Lower leg skin (tissue), 4 donors: Measurements from ENCODE around the gene PCGF3. TPM values are rescaled to one million over a fixed set of nuclear protein-coding genes. Genes with fewer than 3 reads are reported as not detected.
"Not testable (repeated sequence)": the region's sequence is repeated elsewhere in the genome, so short reads cannot be mapped to it uniquely, and the experiment has no call there.

Source experiments
- DNase-seq, 2 donors: peaks; one replicate each; pipeline ENCODE4 v3.0.0-alpha.2; 2019; ENCODE audit warnings: low spot score in 2 of 2
- H3K4me3 ChIP-seq: fragments of 200-600 bp; sonication (generic); 2 replicates; pipeline ENCODE4 v1.5.1; 2017; ENCODE audit warnings: mild to moderate bottlenecking, low read depth; ENCODE audit not compliant: poor library complexity, severe bottlenecking
- POLR2A ChIP-seq, 2 donors: fragments of 450-650 bp; IDR thresholded peaks; one replicate each; pipeline ENCODE4 v1.6.1; 2016 to 2017; ENCODE audit warnings: antibody characterized with exemption in 2 of 2, mild to moderate bottlenecking in 1 of 2, moderate library complexity in 1 of 2
- WGBS, 2 donors: methylation state at CpG; one replicate each; pipeline ENCODE4 v1.1.5; 2018; 5-methylcytosine and 5-hydroxymethylcytosine counted together
- intact Hi-C: fragments of 100-400 bp; cut with DNase I; formaldehyde crosslinking; loops from one replicate; pipeline ENCODE4 v1.15.0; 2023; ENCODE audit warnings: low total_unique reads
- total RNA-seq, 4 donors: library from RNA; depleted of rRNA; stranded (reverse); fragments of >200 nt; gene quantifications; one replicate each; pipeline ENCODE4 v1.1.0, GENCODE V29; 2016
- TF ChIP-seq, protein P1 (sequence below), 3 donors: fragments of 450-650 bp; IDR thresholded peaks; one replicate each; pipeline ENCODE4 v1.5.1; 2016; ENCODE audit warnings: antibody characterized with exemption in 3 of 3, mild to moderate bottlenecking in 3 of 3, moderate library complexity in 2 of 3

Gene PCGF3
- total RNA-seq, 4 donors from 2014 or later = 55.2 to 102 (median 72.3) TPM

DNA sequence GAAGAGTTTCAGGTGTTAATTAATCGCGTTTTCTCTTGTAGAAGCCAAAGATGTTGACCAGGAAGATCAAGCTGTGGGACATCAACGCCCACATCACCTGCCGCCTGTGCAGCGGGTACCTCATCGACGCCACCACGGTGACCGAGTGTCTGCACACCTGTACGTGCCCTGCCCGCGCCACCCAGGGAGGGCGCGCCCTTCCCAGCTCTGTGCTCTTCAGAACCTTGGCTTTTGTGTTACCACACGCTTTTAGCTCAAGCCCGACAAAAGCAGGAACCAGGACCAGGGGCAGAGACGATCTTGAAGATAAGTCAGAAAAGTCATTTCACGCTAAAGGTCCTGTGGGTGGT lies 28.0 kb downstream of the PCGF3 start:
- WGBS, 2 donors = 87 to 94% methylated on average over 18 of the region's 18 CpGs
- intact Hi-C loops = no loop called here
- no peak overlapping the region for H3K4me3 ChIP-seq
- no peak for TF ChIP-seq POLR2A (IDR thresholded peaks at IDR 0.05)
- TF ChIP-seq, protein P1, sequence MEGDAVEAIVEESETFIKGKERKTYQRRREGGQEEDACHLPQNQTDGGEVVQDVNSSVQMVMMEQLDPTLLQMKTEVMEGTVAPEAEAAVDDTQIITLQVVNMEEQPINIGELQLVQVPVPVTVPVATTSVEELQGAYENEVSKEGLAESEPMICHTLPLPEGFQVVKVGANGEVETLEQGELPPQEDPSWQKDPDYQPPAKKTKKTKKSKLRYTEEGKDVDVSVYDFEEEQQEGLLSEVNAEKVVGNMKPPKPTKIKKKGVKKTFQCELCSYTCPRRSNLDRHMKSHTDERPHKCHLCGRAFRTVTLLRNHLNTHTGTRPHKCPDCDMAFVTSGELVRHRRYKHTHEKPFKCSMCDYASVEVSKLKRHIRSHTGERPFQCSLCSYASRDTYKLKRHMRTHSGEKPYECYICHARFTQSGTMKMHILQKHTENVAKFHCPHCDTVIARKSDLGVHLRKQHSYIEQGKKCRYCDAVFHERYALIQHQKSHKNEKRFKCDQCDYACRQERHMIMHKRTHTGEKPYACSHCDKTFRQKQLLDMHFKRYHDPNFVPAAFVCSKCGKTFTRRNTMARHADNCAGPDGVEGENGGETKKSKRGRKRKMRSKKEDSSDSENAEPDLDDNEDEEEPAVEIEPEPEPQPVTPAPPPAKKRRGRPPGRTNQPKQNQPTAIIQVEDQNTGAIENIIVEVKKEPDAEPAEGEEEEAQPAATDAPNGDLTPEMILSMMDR (IDR thresholded peaks at IDR 0.05) = no peak
- no peak for DNase-seq

DNA sequence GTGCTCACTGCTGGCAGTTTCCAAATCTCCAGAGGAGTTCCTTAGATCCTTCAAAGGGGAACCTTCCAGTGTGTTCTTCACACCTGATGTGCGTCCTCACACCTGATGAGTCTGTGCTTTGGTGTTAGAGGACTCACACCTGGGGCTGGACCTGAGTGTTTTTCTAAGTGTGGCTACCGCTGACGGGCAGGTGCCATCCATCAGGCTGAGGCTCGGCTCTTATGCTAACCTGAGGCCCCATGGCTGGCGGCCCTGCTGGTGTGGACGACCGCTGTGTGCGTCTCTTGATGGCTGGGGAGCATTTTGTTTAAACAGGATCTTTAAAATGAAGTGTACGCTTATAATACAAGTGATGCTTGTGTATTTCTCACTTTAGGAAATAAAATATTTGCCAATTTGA lies 28.4 kb downstream of the PCGF3 start:
- DNase-seq = no peak
- WGBS, 2 donors = 95 to 97% methylated on average over 8 to 9 of the region's 9 CpGs
- no peak for TF ChIP-seq POLR2A (IDR thresholded peaks at IDR 0.05)
- TF ChIP-seq, protein P1 (IDR thresholded peaks at IDR 0.05) = no peak
- no peak overlapping the region for H3K4me3 ChIP-seq
- intact Hi-C loops = no loop called here

DNA sequence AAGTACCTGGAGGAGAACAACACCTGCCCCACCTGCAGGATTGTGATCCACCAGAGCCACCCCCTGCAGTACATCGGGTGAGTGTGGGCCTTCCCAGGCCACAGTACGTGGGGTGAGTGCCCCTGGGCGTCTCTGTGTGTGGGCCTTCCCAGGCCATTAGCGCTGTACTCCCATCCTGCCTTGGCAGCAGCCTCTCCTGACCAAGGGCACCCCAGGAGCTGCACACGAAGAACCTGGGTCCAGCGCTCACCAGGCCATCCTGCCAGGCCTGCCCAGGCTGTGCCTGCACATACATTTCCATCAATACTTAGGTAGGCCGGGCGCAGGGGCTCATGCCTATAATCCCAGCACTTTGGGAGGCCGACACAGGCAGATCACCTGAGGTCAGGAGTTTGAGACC lies 29.3 kb downstream of the PCGF3 start:
- TF ChIP-seq, protein P1 (IDR thresholded peaks at IDR 0.05) = no peak
- TF ChIP-seq POLR2A (IDR thresholded peaks at IDR 0.05) = no peak
- intact Hi-C loops = no loop called here
- DNase-seq = no peak
- WGBS, 2 donors = 90 to 100% methylated on average over 6 to 8 of the region's 9 CpGs
- no peak overlapping the region for H3K4me3 ChIP-seq

DNA sequence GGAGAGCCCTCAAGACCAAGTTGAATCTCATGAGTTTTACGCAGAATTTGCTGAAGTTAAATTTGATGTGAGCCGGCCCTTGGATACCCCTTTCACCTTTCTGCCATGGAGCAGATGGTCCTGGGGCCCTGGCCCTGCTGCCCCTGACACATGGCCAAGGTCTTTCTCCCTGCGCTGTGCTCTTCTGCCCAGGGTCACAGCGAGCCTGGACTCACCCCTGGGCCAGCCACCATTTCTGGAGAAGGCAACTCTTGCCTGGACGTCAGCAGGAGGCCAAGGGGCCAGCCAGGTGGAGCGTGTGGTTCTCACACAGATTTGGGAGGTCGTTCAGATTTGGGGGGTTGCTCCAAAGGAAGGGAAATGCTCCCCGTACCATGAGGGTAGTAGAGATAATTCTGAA lies 30.0 kb downstream of the PCGF3 start:
- DNase-seq = no peak
- WGBS, 2 donors = 94 to 97% methylated on average over 8 of the region's 8 CpGs
- intact Hi-C loops = no loop called here
- H3K4me3 ChIP-seq = no peak overlapping the region
- TF ChIP-seq POLR2A (IDR thresholded peaks at IDR 0.05) = no peak
- TF ChIP-seq, protein P1 (IDR thresholded peaks at IDR 0.05) = no peak

DNA sequence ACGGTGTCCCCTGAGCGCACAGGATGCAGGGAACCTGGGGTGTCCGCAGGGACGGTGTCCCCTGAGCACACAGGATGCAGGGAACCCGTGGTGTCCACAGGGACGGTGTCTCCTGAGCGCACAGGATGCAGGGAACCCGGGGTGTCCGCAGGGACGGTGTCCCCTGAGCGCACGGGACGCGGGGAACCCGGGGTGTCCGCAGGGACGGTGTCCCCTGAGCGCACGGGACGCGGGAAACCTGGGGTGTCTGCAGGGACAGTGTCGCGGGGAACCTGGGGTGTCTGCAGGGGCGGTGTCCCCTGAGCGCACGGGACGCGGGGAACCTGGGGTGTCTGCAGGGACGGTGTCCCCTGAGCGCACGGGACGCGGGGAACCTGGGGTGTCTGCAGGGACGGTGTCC lies 30.9 kb downstream of the PCGF3 start:
- intact Hi-C loops, H3K4me3 ChIP-seq, DNase-seq: not testable (repeated sequence)
- WGBS, 2 donors = 95 to 98% methylated on average over 16 to 33 of the region's 34 CpGs

DNA sequence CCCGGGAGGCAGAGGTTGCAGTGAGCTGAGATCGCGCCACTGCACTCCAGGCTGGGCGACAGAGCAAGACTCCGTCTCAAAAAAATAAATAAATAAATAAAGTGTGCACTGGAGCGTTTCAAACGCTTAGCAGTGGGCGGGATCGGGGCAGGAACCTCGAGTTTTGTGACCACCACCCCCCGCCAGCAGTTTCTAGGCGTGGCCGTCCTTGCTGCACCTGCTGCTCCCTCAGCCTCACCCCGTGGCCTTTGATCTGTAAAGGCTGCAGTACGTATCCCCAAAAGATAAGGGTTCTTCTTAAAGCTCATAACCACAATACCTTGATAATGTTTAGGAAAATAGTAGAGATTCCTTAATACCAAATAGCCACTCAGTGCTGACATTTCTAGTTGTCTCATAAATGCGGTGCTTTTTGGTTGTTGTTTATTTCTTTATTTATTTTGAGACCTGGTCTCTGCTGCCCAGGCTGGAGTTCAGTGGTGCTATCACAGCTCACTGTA lies 33.2 kb downstream of the PCGF3 start:
- intact Hi-C loops = no loop called here
- H3K4me3 ChIP-seq = no peak overlapping the region
- no peak for DNase-seq
- 88 to 90% methylated on average over 16 of the region's 16 CpGs for WGBS, 2 donors
- TF ChIP-seq POLR2A (IDR thresholded peaks at IDR 0.05) = no peak
- TF ChIP-seq, protein P1 (IDR thresholded peaks at IDR 0.05) = no peak
